Right kidney (tissue), 1 donor: ENCODE measurements around the gene LHFPL3.
A peak's percentile ranks its signal among the peaks of the same experiment; 100 is the strongest.
"Not testable (repeated sequence)": the region's sequence is repeated elsewhere in the genome, so short reads cannot be mapped to it uniquely, and the experiment has no call there.

ENCODE experiments used
- DNase-seq: peaks from one replicate; pipeline ENCODE4 v3.0.0-alpha.2; 2016

Gene LHFPL3

GRCh38 chr7:104901240-104901619 lies 572.8 kb downstream of the LHFPL3 start:
- DNase-seq: no peak

GRCh38 chr7:104902183-104902582 lies 573.8 kb downstream of the LHFPL3 start:
- no peak for DNase-seq

- DNase-seq: no peak
Measured at GRCh38 chr7:104903044-104903443, 574.6 kb downstream of the LHFPL3 start.

GRCh38 chr7:104903846-104904245 lies 575.4 kb downstream of the LHFPL3 start:
- DNase-seq: no peak

- DNase-seq: no peak
Measured at GRCh38 chr7:104906032-104906431, 577.6 kb downstream of the LHFPL3 start.

GRCh38 chr7:104906556-104906955 lies 578.2 kb downstream of the LHFPL3 start:
- no peak for DNase-seq

- DNase-seq: no peak
Measured at GRCh38 chr7:104908636-104909035, 580.2 kb downstream of the LHFPL3 start.

GRCh38 chr7:104909096-104909495 lies 580.7 kb downstream of the LHFPL3 start:
- DNase-seq: no peak

- no peak for DNase-seq
Measured at GRCh38 chr7:104914421-104914820, 586.0 kb downstream of the LHFPL3 start.

GRCh38 chr7:104921596-104921995 lies 593.2 kb downstream of the LHFPL3 start:
- DNase-seq: no peak

GRCh38 chr7:104922182-104923009 lies 594.0 kb downstream of the LHFPL3 start:
- no peak for DNase-seq

GRCh38 chr7:104923010-104923421 lies 594.6 kb downstream of the LHFPL3 start:
- peak; percentile 57 for DNase-seq

GRCh38 chr7:104926189-104926588 lies 597.8 kb downstream of the LHFPL3 start:
- DNase-seq: not testable (repeated sequence)

- DNase-seq: no peak
Measured at GRCh38 chr7:104926601-104927041, 598.2 kb downstream of the LHFPL3 start.

- DNase-seq: peak; percentile 66
Measured at GRCh38 chr7:104927055-104927454, 598.7 kb downstream of the LHFPL3 start.

- no peak for DNase-seq
Measured at GRCh38 chr7:104928721-104929400, 600.5 kb downstream of the LHFPL3 start.

GRCh38 chr7:104929921-104930320 lies 601.5 kb downstream of the LHFPL3 start:
- DNase-seq: no peak

- DNase-seq: no peak
Measured at GRCh38 chr7:104931181-104931781, 602.9 kb downstream of the LHFPL3 start.

- DNase-seq: no peak
Measured at GRCh38 chr7:104933022-104933421, 604.6 kb downstream of the LHFPL3 start.

- no peak for DNase-seq
Measured at GRCh38 chr7:104933521-104933988, 605.2 kb downstream of the LHFPL3 start.

GRCh38 chr7:104934665-104935064 lies 606.3 kb downstream of the LHFPL3 start:
- DNase-seq: no peak

GRCh38 chr7:104935276-104935675 lies 606.9 kb downstream of the LHFPL3 start:
- no peak for DNase-seq

- DNase-seq: no peak
Measured at GRCh38 chr7:104936546-104936945, 608.1 kb downstream of the LHFPL3 start.
